AG09309 (cell line): Measurements from ENCODE around the gene TXLNA.
A peak's percentile ranks its signal among the peaks of the same experiment; 100 is the strongest.
"Not testable (repeated sequence)": the region's sequence is repeated elsewhere in the genome, so short reads cannot be mapped to it uniquely, and the experiment has no call there.

ENCODE experiments used
- DNase-seq: peaks from one replicate; pipeline ENCODE4 v3.0.0-alpha.2; 2010; ENCODE audit warnings: low read depth
- H3K4me3 ChIP-seq: 2 replicates; pipeline ENCODE4 v1.5.1; 2011; ENCODE audit warnings: mild to moderate bottlenecking, low read depth, low read length, moderate library complexity; ENCODE audit not compliant: control insufficient read depth
- TF ChIP-seq, protein P1 (sequence below): IDR thresholded peaks from 2 replicates; pipeline ENCODE4 v1.5.1; 2011; ENCODE audit warnings: mild to moderate bottlenecking, low read depth, low read length, inconsistent platforms; ENCODE audit not compliant: insufficient read depth, control insufficient read depth; ENCODE audit errors: missing control alignments

Gene TXLNA

DNA sequence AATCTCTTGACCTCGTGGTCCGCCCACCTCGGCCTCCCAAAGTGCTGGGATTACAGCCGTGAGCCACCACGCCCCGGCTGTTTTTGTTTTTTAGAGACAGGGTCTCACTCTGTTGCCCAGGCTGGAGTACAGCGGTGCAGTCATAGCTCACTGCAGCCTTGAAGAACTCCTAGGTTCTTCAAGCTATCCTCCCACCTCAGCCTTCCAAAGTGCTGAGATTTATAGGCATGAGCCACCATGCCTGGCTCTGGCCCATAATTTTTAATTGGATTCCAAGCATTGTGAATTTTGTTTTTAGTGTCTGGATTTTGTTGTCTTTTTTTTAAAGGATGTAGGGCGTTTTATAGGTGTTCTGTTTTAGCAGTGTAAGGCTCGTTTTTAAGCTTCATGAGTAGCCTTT lies 28.6 kb upstream of the TXLNA start:
- DNase-seq: no peak
- no peak overlapping the region for H3K4me3 ChIP-seq
- TF ChIP-seq, protein P1, sequence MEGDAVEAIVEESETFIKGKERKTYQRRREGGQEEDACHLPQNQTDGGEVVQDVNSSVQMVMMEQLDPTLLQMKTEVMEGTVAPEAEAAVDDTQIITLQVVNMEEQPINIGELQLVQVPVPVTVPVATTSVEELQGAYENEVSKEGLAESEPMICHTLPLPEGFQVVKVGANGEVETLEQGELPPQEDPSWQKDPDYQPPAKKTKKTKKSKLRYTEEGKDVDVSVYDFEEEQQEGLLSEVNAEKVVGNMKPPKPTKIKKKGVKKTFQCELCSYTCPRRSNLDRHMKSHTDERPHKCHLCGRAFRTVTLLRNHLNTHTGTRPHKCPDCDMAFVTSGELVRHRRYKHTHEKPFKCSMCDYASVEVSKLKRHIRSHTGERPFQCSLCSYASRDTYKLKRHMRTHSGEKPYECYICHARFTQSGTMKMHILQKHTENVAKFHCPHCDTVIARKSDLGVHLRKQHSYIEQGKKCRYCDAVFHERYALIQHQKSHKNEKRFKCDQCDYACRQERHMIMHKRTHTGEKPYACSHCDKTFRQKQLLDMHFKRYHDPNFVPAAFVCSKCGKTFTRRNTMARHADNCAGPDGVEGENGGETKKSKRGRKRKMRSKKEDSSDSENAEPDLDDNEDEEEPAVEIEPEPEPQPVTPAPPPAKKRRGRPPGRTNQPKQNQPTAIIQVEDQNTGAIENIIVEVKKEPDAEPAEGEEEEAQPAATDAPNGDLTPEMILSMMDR: no peak

DNA sequence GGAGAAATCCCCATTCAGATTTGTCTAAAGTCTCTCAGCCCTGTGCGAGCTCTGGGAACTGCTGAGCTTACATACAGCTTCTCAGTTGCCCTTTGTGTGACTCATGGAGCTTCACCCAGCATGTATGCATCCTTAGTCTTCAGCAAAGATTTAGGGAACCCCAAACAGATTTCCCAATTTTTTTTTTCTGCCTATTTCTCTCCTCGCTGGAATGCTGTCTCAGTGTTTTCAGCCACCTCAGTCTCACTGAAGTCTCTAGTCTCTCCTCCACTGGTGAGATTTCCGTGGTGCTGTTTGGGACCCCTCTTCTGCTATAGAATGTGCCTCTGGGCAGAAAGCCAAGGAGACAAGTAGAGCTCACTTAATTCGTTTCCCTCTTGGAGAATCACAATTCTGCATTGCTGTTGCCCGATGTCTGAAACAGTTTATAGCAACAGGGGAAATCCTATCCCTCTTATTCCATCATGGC lies 28.1 kb upstream of the TXLNA start:
- DNase-seq: peak; percentile 27
- TF ChIP-seq, protein P1: no peak
- no peak overlapping the region for H3K4me3 ChIP-seq

DNA sequence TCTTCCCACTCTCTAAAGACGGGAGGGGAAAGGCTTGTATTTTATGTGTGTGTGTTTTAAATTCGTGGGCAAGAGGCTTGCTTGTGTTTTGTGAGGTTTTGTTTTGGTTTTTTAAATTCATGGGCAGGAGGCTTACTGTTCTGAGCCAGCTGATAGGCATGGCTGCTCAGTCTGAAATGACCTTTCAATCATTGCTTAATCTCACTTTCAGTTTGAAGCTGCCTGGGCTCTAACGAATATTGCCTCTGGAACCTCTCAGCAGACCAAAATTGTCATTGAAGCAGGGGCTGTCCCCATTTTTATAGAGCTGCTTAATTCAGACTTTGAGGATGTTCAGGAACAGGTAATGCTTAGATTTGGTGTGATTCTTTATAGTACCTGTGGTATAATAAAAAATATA lies 20.3 kb upstream of the TXLNA start:
- no peak overlapping the region for H3K4me3 ChIP-seq
- DNase-seq: no peak
- TF ChIP-seq, protein P1: no peak

DNA sequence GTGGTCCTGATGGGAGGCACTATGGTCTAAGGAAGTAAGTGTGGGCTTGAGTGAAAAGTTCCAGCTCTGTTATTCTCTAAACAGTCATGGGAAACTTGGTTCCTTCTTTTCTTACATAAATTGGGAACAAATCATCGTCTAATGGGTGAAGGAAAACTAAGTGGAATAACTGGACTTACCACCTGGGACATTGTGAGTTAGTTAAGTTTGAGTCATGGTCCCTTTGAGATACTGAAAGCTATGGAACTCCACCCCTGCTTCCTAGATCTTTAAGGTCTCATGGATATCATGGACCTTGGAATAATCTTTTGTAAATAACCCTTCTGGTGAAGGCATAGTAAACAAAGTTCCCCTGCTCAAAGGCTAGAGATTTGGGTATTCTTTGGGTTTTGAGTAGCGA lies 16.1 kb upstream of the TXLNA start:
- TF ChIP-seq, protein P1: no peak
- DNase-seq: no peak
- H3K4me3 ChIP-seq: no peak overlapping the region

DNA sequence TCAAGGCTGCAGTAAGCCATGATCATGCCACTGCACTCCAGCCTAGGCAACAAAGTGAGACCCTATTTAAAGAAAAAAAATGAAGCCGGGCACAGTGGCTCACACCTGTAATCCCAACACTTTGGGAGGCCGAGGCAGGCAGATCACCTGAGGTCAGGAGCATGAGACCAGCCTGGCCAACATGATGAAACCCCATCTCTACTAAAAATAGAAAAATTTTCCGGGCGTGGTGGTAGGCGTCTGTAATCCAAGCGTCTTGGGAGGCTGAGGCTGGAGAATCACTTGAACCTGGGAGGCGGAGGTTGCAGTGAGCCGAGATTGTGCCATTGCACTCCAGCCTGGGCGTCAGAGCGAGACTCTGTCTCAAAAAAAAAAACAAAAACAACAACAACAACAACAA lies 13.8 kb upstream of the TXLNA start:
- not testable (repeated sequence) for H3K4me3 ChIP-seq, DNase-seq

DNA sequence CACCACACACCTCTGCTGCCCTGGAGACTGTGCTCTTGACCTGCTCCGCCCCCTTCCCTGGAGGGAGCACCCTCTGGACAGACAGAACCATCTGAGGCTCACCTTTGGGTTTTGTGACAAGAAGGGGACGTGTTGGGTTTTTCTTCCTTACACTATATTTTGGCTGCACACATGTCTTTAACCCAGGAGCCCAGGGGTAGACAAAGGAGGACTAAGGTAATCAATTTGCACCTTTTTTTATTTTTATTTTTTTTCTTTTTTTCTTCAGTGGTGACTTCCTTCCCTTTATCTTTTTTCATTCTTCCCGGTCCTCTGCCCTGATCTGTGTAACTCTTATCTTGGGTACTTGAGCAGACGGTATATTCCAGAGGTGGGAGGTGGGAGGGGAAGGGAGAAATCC lies 8.5 kb upstream of the TXLNA start:
- no peak overlapping the region for H3K4me3 ChIP-seq
- TF ChIP-seq, protein P1: no peak
- DNase-seq: no peak

DNA sequence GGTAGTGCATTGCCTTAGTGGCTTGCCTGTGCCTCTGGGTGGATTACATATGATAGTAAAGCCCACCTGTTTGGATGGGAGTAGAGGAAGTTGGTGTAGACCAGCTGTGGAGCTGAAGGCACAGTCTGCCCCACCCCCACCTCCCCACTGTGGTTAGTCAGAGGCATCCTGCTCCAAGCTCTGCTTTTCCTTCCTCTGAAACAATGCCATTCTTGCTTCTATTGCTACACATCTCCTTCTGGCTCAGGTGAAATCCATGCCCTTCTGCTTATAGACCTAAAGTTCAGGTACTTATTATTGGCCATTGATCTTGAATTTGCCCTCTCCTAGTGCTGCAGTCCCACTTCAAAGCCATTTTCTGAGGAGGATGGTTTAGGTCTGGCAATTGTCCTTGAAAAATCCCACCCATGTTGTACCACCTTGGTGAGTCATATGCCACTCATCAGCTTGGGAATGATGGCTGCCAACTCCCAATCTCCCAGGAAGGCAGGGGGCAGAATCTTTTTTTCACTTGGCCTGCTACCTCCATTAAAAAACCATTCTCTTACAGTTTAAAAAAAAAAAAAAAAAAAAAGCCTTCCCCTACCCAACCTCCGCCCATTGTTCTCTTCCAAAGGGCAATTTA lies 6.7 kb upstream of the TXLNA start:
- no peak for DNase-seq
- TF ChIP-seq, protein P1: no peak
- H3K4me3 ChIP-seq: no peak overlapping the region
